ENCODE results near the gene SENP1.

DNA sequence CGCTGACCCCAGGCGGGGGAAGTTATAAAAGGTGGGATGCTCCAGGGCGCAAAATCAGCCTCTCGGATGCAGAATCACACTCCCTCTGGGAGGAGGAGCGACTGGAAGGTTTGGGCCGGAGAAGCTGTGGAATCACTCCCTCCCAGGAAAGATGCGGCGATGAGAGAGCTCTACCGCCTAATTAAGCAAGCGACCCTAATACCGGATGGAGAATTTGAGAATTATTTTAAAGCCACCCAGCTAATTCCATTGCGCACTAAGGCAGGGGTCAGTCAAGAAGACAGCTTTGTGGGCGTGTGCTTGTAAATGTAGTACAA, 103.5 kb downstream of the SENP1 start:
- TF ChIP-seq, protein P1, sequence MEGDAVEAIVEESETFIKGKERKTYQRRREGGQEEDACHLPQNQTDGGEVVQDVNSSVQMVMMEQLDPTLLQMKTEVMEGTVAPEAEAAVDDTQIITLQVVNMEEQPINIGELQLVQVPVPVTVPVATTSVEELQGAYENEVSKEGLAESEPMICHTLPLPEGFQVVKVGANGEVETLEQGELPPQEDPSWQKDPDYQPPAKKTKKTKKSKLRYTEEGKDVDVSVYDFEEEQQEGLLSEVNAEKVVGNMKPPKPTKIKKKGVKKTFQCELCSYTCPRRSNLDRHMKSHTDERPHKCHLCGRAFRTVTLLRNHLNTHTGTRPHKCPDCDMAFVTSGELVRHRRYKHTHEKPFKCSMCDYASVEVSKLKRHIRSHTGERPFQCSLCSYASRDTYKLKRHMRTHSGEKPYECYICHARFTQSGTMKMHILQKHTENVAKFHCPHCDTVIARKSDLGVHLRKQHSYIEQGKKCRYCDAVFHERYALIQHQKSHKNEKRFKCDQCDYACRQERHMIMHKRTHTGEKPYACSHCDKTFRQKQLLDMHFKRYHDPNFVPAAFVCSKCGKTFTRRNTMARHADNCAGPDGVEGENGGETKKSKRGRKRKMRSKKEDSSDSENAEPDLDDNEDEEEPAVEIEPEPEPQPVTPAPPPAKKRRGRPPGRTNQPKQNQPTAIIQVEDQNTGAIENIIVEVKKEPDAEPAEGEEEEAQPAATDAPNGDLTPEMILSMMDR (IDR thresholded peaks at IDR 0.05), result no peak
- no peak for TF ChIP-seq EP300 (IDR thresholded peaks at IDR 0.05)
- TF ChIP-seq POLR2A (IDR thresholded peaks at IDR 0.05), result no peak

Data from sigmoid colon (tissue), 4 donors.